ENCODE measurements around the gene OR2A1. TPM values are rescaled to one million over a fixed set of nuclear protein-coding genes. Genes with fewer than 3 reads are reported as not detected.
"Not testable (repeated sequence)": the region's sequence is repeated elsewhere in the genome, so short reads cannot be mapped to it uniquely, and the experiment has no call there.

Gene OR2A1, protein sequence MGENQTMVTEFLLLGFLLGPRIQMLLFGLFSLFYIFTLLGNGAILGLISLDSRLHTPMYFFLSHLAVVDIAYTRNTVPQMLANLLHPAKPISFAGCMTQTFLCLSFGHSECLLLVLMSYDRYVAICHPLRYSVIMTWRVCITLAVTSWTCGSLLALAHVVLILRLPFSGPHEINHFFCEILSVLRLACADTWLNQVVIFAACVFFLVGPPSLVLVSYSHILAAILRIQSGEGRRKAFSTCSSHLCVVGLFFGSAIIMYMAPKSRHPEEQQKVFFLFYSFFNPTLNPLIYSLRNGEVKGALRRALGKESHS
- 1 to 10 TPM in 4 of 5 donors, under 1 TPM in 1; 0.67 to 1.5 (median 1.4) TPM for polyA plus RNA-seq (ENCODE audit: insufficient read depth in 1 of 5, insufficient read length in 5 of 5, low replicate concordance in 1 of 5)
- long read RNA-seq, donor 1, partial matches to known transcripts: 0 of 1 reads
- long read RNA-seq, donor 1, other reads (novel, unspliced or antisense): 0 of 1 reads
- long read RNA-seq, donor 2: 0 reads
- long read RNA-seq, donor 3: 0 reads
- long read RNA-seq, donor 4, partial matches to known transcripts: 0 of 2 reads
- long read RNA-seq, donor 4, other reads (novel, unspliced or antisense): 0 of 2 reads
- long read RNA-seq, donor 5, partial matches to known transcripts: 0 of 3 reads
- long read RNA-seq, donor 5, other reads (novel, unspliced or antisense): 0 of 3 reads
- long read RNA-seq, donor 6, partial matches to known transcripts: 0 of 3 reads
- long read RNA-seq, donor 6, other reads (novel, unspliced or antisense): 0 of 3 reads
- long read RNA-seq, donor 7, partial matches to known transcripts: 0 of 1 reads
- long read RNA-seq, donor 7, other reads (novel, unspliced or antisense): 0 of 1 reads
- long read RNA-seq, donor 8: 0 reads

DNA sequence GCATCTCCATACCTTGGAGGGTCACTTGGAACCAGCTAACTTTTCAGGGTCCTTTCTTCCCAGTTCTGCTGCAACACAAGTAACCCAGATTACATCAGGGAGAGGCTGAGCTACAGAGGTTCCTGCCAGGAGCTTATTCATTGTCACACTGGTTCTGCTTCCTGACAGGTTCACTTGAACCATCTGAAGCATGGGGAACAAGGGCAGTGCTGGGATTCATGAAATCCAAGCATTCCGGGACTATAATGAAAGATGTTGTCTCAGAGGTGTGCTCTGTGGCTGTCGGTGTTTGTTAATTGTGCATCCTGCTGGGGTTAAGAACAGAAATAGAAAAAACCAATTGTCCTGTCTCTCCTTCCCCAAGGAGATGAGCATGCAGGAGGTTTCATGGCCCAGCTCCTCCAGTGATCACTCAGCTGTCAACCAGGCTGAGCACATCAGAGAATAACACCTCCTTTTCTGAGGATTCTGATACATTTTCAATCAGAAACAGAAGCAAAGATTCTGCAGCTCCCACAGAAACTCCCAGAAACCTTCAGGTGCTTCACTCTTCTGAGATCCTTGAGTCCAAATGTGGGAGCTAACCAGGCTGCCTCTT is at the start of gene OR2A1:
Gene OR2A1, plus strand, starts transcription at position 548 of the 598 bp plus-strand sequence. CDS start 5,706 bp downstream, outside the sequence.
- not testable (repeated sequence) for DNase-seq

DNA sequence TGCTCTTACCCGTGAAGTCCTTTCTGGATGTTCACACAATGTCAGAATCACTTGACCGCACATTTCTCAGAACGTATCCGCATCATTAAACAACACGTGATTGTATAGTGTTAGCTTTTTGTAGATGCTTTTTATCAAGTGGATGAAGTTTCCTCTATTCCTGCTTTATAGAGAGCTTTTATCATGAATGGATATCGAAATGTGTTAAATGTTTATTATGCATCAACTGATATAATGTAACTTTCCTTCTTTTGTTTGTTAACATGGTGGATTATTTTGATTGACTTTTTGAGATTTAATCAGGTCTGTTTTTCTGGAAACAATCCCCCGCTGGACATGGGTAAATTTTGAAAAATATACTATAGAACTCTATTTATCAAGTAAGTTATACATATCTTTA is 47.5 kb upstream of the OR2A1 start, which contains the start of gene OR2A7:
Gene OR2A7, minus strand, starts transcription at position 101 of the 400 bp plus-strand sequence. CDS start 5,164 bp downstream, outside the sequence.
- not testable (repeated sequence) for DNase-seq

DNA sequence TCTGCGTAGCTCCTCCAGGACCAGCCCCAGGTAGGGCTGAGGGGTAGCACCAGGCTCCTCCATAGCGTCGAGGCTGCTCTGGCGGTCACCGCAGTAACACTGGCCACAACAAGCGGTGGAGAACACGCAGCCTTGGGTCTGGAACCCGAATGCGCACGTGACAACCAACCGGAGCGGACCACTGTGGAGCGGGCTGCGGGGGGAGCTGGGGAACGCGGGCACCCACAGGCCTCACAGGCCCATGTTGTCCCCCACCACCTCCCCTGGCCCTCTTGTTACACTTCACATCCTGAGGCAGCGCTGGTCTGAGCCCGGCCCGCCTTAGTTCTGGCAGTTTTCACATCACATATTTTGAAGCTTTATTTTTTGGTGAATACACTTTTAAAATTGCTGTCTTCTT is 43.0 kb upstream of the OR2A1 start, which contains the start of gene CTAGE8:
Gene CTAGE8, minus strand, starts transcription at position 101 of the 400 bp plus-strand sequence. Its CDS starts 38 bp downstream, at position 63.
- not testable (repeated sequence) for DNase-seq

DNA sequence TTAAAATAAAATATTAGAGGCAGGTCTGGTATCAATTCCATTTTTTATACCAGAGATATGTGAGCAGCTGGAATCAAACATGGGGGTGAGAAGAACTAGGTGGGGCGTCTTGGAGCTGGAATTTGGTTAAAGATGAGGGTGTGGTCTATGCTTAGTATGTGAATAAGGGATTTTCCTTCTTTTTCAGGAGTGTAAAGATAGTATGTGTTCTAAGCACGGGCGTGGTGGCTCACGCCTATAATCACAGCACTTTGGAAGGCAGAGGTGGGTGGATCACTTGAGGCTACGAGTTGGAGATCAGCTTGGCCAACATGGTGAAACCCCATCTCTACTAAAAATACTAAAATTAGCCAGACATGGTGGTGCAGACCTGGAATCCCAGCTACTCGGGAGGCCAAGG is 36.9 kb upstream of the OR2A1 start:
- not testable (repeated sequence) for DNase-seq

DNA sequence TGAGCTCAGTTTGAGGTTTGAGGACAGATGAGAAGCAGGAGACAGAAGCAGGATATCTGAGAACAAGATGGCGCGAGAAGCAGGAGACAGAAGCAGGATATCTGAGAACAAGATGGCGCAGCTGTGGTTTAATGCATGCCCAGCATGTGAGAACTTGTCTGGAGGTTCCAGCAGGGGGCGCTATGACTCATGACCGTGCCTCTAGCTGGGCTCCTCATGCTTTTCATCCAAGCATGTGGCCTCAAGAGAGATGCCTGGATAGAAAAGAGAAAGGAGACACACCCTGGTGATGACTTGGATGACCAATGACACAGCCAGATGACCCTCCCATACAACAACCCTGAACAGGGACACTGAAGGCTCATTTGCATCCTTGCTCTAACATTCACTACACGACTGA is 32.2 kb upstream of the OR2A1 start:
- not testable (repeated sequence) for DNase-seq

DNA sequence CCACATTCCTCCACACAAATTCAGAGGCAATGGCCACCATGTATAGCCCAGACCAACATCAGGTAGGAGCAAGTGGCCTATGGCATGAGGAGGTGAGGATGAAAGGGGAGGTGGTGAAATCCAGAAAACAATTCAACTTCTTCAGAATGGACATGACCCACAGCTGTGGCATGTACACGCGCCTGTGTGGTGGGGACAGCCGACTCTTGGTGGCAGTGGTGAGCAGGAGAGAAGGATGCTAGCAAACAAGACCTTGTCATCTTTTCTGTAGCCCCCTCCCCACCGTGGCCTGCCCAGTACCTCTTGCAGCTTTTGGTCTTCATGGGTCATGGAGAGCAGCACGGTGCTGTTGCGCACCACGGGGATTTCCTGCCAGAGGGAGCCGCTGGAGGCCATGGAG is 30.2 kb upstream of the OR2A1 start:
- not testable (repeated sequence) for DNase-seq

DNA sequence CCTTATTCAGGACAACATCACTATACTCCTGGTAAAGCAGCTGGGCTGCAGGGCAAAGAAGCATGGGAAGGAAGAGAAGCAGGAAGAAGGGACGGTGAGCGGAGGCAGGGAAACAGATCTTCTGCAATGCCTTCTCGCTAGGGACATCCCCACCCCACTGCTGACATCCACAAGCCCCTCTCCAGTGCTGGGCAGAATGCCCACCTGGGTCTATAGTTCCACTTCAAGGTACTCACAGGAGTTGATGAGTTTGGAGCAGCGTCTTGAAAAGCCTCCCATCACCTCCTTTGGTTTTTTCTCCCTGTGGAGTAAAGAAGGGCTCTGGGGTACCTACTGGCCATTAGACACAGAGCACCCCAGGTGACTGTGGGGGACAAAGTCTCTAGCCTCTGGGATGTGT is 29.7 kb upstream of the OR2A1 start:
- not testable (repeated sequence) for DNase-seq

DNA sequence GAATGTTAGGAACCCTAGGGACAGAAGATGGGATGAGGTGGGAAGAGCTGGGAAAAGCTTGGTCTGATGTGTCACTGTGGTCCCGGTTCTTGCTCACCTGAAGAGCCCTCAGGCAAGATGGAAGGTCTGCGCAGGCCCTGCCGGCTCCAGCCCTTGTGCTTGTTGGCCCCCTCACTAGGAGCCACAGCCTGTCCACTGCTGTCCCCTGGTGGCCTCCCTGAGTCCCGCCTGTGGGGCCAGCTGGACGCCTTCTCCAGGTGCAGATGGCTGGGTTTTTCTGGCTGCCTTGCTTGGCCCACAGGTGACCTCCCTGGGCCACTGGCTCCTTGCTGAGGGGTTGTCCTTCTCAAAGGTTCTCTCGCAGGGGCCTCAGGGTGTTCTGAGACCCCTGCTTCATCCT is 28.5 kb upstream of the OR2A1 start:
- DNase-seq: not testable (repeated sequence)

DNA sequence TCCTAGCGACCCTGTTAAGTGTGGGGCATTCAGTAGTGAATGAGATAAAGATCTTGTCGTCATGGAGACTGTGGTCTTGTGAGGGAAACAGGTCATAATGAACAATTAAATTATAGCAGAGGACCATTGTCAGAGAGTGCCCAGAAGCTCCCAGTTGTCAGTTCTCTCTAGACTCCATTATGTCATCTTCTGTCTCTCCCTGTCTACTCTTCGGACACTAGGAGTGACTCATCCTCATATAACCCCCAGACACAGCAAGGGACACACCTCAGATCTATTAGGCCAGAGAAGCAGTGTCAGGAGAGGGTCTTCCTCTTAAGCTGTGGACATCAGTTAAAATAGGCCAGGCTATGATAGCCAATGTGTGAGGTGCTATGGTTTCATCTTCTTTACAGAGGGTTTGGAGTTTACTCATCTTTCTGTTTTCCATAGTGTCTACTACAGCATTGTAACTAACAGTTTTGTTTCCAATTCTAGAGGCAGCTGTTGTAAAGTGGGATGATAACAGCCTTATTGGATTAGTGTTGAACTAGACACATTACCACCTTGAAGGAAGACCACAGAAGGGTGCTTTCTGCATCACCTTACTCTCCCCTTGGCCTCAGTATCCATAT is 24.9 kb upstream of the OR2A1 start:
- DNase-seq: not testable (repeated sequence)

DNA sequence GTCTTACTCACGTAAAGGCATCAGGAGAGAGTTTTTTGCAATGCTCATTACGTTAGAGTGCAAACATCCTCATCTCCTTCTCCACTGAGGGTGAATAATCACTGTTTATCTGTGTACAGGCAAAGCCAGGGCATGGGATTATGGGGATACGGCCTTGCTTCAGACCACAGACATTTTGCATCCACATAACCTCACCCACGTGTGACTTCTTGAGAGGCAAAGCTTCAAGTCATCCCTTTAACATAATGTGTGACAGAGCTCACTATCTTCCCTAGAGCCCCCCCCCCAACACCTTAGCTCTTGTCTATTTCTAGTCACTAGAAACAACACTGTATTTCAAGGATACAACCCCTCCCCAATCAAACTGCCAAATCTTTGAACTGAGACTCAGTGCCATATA is 20.6 kb upstream of the OR2A1 start:
- not testable (repeated sequence) for DNase-seq

DNA sequence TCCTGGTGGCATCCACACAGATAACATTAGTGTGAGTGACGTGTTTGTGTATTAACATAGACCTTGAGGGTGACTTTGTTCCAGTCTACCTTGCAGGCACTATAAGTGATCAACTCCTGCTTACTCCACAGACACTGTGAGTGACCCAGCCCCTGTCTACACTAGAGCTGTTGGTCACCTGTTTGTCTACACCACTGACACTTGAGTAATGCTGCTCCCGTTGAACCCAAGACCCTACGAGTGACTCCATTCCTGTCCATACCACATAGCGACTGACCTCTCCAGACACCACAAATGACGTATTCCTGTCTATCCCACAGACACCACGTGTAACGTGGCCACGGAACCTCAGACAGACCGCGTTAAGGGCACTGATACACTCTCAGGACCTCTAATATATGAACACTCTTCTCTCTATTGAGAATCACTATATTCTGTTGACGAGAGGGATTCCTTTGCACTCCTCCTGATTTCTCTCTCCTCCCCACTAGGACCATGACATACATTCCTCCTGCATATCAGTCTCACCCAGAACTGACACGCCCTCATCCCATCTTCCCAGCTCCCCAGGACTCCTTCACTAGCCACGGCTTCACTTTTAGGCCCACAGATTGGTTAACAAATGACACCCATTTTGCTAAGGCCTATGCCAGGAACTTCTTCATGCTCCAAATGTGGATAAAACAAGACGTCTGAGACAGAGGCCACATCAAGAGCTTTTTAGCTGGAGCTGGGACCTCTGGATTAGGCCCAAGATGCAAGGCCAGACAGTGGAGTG is 19.6 kb upstream of the OR2A1 start:
- not testable (repeated sequence) for DNase-seq

DNA sequence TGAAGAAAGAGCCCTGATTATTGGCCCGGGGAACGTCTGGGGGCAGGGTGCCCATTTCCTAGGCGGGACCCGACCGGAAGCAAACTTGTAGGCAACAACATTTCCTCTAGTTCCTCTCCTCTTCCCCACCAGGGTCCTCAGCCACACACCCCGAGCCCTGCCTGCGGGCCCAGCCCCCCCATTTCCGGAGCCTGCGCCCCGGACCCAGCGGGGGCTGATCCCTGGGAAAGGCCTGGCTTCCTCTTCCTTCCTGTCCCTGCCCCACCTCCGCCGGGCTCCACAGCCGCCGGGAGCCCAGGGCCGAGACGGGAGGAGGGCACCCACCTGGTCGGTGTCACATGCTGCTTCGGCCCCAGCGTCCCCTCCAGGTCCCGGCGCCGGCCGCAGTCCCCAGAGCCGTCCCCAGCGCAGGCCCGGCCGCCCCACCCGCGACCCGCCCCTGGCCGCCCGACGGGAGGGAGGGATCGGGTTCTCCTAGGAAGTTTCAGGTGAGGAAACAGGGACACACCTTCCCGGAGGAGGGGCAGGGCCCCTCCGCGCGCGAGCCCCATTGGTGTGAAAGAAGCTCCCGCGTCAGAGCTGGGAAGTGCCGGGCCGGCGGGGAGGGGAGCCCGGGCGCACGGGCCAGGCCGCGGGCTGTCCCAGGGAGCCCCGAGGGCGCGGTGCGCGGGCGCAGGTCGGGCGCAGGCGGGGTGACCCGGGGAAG is 18.3 kb upstream of the OR2A1 start:
- DNase-seq: not testable (repeated sequence)

DNA sequence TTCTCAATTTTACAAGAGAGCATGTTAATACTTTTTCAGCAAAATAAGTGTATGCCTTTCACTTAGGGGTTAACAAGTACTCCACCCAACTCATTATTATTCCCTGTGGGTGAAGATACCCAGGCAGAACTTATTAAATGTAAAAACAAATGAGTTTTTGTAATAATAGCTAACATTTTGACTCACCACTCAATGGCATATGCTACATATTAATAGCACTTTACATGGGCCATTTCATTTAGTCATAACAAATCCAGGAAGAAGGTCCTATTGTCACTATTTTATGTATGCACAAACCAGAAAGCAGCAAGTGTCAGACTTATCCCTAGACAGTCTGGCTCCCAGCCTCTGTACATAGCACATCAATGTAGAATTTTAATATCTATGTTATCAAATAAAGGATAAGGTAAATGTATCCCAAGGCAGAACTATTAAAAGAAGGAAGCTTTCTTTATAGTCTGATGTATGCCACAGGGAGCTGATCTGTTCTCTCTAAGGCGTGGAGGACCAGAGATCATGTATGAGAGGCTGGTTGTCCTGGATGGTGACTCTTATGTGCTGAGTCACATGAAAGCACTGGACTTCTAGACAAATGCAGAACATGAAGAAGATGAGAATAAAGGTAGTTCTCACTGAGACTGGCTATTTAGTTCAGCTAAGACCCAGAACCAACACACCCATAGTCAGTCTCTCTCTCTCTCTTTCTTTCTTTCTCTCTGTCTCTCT is 9.5 kb upstream of the OR2A1 start:
- not testable (repeated sequence) for DNase-seq

DNA sequence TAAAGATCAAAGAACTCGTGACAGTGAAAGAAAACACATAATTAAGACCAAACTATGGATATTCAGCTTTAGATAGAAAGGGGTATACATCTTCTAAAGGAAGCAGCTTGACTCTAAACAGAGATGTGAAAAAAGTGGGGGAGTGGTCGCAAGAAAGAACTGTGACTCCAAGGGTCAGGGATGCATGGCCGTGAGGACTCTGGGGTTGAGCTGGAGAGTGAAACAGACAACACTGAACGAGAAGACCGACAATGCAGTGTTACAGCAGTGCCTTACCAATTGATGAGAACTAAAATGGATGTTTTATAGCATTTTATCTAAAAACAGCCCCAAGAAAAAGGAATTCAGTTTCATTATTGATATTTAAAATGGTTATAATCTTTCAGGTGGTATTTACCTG is 8.6 kb upstream of the OR2A1 start:
- DNase-seq: not testable (repeated sequence)

DNA sequence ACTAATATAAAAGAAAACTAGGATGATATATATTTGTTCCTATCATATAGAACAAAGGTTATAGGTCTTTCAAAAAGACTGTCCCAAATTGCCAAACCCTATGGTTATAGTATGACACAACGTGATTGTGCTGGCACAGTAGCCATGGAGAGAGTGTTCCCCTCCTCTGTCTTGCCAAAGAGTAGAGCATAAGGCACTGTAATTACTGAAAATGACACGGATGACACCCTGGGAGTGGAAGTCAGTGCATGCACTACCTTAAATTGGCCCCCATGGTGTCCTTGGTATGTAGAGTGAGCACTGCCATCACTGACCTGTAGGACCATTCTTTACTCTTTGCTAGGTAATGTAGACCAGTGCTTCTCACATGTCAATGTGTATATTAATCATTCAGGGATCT is 7.1 kb upstream of the OR2A1 start:
- DNase-seq: not testable (repeated sequence)

DNA sequence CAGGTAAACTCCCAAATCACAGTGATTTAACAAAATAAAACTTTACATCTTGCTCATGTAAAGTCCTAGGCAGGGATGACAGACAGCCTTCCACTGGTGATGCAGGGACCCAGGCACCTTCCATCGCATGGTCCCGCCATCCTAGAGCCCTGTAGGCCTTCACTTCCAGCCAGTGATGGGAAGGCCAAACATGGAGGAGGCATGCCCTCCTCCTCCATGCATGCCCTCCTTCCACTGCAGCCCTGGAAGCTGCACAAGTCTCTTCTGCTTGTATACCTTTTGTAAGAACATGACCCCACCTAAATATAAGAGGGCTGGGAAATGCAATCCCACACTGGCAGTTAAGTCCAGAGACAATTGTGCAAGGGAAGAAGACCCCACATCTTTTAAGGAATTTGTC is 2.5 kb upstream of the OR2A1 start:
- DNase-seq: not testable (repeated sequence)

DNA sequence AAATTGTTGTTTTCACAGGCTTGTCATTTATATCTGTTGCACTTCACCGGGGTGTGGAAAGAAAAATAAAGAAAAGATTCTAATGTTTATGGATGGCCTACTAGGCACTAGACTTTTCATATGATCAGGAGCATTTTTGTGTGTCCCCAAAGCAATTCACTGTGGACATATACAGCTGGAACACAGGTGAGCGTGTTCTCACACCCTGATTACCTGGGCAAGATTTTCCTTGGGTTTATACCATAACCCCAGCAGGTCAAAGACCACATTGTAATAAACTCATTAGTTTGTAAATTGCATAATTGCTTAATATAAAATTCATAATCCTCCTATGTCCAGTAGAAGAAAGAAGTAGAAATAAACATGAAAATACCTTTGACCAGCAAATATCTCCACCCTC is 1.0 kb upstream of the OR2A1 start:
- DNase-seq: not testable (repeated sequence)

DNA sequence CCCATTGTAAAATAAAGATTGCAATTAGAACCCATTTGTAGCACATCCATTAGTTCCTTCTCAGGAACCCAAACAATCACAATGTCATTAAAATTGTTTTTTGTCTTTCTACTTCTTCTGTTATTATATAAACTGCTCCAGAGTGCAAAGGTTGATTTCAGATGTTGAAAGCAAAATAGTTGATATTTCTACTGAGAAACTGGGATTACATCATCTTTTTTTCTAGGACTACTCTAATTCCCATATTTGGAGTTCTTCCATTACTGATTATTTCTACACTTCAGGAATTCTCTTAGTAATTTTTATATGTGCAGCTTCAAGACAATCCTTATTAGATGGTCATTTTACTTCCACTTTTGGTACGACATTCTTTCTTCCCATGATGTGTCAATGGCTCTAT is 5.3 kb downstream of the OR2A1 start:
- DNase-seq: not testable (repeated sequence)

DNA sequence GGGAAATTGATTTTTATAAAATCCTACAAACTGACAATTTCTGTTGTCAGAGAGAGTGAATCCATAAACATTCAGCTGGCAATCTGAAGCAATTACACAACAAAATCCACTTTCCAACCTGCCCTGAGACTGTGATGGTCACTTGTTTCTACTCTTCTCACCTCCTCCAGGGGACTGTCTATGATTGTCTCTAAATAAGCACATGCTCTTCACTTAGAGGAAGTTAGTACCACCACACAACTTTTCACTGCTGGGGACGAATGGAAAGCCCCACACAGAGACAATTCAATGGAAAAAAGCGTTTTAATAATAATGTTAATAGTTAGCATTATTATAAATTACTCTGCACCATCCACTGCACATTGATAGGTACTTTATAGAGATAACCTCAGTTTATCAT is 7.3 kb downstream of the OR2A1 start:
- not testable (repeated sequence) for DNase-seq

Data from right lung (tissue), 10 donors.